ENCODE results near the gene PLXNC1. TPM values are rescaled to one million over a fixed set of nuclear protein-coding genes. Genes with fewer than 3 reads are reported as not detected.

Gene PLXNC1
- polyA plus RNA-seq, 1 of the 3 experiments (the other 2 are of a cell fraction): 0.23 TPM

- ChIA-PET POLR2A (no interaction called here), CTCF (interaction anchor here (0.9 to 4.0 kb wide), 7 partner anchors 9 to 649 kb away, joined by 3 to 19 read pairs (median 4); no protein-coding TSS in a partner anchor)
- H3K9me3 ChIP-seq: no peaks in the 10 kb centered on the region
- TF ChIP-seq SIN3A (IDR thresholded peaks at IDR 0.05; ENCODE audit: borderline replicate concordance, low read depth, low read length) (no peak), FOXJ3 (CRISPR knock-in tag; IDR thresholded peaks at IDR 0.05) (no peak), RFX5 (IDR thresholded peaks at IDR 0.05; ENCODE audit: low read length) (no peak)
- no peak overlapping the region for H3K4me2 ChIP-seq
- no peak overlapping the region for H3K9ac ChIP-seq
- no peak overlapping the region for H2AFZ ChIP-seq (ENCODE audit: low read depth)
- 81% methylated on average over 8 of the region's 8 CpGs for WGBS (ENCODE audit: low lambda C conversion rate)
- H3K79me2 ChIP-seq (ENCODE audit: insufficient read depth): no peaks in the 10 kb centered on the region
- no peak for DNase-seq
- no peak overlapping the region for H3K27ac ChIP-seq (ENCODE audit: low read depth in 2 of 2, low read length in 1 of 2)
- peaks cover 58% of the 10 kb centered on the region for H3K27me3 ChIP-seq (ENCODE audit: insufficient read depth)
- H3K4me1 ChIP-seq (ENCODE audit: control insufficient read depth in 1 of 2, insufficient read depth in 2 of 2, low read depth in 1 of 2, low read length in 1 of 2): peaks cover 0 to 11% of the 10 kb centered on the region in 2 experiments; a peak in 1 of 4 replicates
- H3F3A ChIP-seq (replicated peaks; ENCODE audit: insufficient read depth): no peaks in the 10 kb centered on the region
- no peak overlapping the region for H3K4me3 ChIP-seq (ENCODE audit: low read depth in 2 of 2, low read length in 1 of 2)
- no peaks in the 10 kb centered on the region for H3K9me2 ChIP-seq
- H4K20me1 ChIP-seq (ENCODE audit: insufficient read depth): no peaks in the 10 kb centered on the region
- H3K36me3 ChIP-seq (replicated peaks in 1 of 2; ENCODE audit: control insufficient read depth in 1 of 2, insufficient read depth in 2 of 2, low read length in 1 of 2): no peaks in the 10 kb centered on the region
Observed at GRCh38 chr12:94151582-94151981, 3.2 kb downstream of the PLXNC1 start.

- whole genome bisulfite sequencing (ENCODE audit: low lambda C conversion rate): 43% methylated on average over 5 of the region's 5 CpGs
- H3K4me2 ChIP-seq: no peak overlapping the region
- CTCF ChIA-PET: interaction anchor here (0.9 to 1.8 kb wide), 6 partner anchors 8 to 650 kb away, joined by 3 to 5 read pairs (median 4); no protein-coding TSS in a partner anchor
Observed at GRCh38 chr12:94152292-94153078, 4.1 kb downstream of the PLXNC1 start.

More at GRCh38 chr12:94152292-94153078, 4.1 kb downstream of the PLXNC1 start:
- Histone ChIP-seq H3K36me3 (replicated peaks in 1 of 2; ENCODE audit: control insufficient read depth in 1 of 2, insufficient read depth in 2 of 2, low read length in 1 of 2) (no peaks in the 10 kb centered on the region), H3K4me3 (ENCODE audit: low read depth in 2 of 2, low read length in 1 of 2) (no peak overlapping the region), H3F3A (replicated peaks; ENCODE audit: insufficient read depth) (no peaks in the 10 kb centered on the region), H3K27me3 (ENCODE audit: insufficient read depth) (peaks cover 49% of the 10 kb centered on the region), H3K9me3 (no peaks in the 10 kb centered on the region), H3K4me1 (ENCODE audit: control insufficient read depth in 1 of 2, insufficient read depth in 2 of 2, low read depth in 1 of 2, low read length in 1 of 2) (peaks cover 0 to 11% of the 10 kb centered on the region in 2 experiments; a peak in 1 of 4 replicates), H4K20me1 (ENCODE audit: insufficient read depth) (no peaks in the 10 kb centered on the region), H3K9ac (no peak overlapping the region), H3K9me2 (no peaks in the 10 kb centered on the region), H3K79me2 (ENCODE audit: insufficient read depth) (no peaks in the 10 kb centered on the region), H3K27ac (ENCODE audit: low read depth in 2 of 2, low read length in 1 of 2) (no peak overlapping the region), H2AFZ (ENCODE audit: low read depth) (no peak overlapping the region)
- POLR2A ChIA-PET: no interaction called here
- no peak for DNase-seq
- TF ChIP-seq REST (IDR thresholded peaks at IDR 0.05; ENCODE audit: low read depth, low read length): no peak
- TF ChIP-seq NFIC (IDR thresholded peaks at IDR 0.05; ENCODE audit: borderline replicate concordance): no peak
- no peak for TF ChIP-seq MAX (IDR thresholded peaks at IDR 0.05; ENCODE audit: low read depth)
- TF ChIP-seq YY1 (IDR thresholded peaks at IDR 0.05; ENCODE audit: low read depth): no peak
- TF ChIP-seq TAF1 (IDR thresholded peaks at IDR 0.05; ENCODE audit: borderline replicate concordance, low read depth, low read length): no peak
- TF ChIP-seq CHD2 (IDR thresholded peaks at IDR 0.05; ENCODE audit: low read length, partially characterized antibody): no peak
- TF ChIP-seq USF1 (IDR thresholded peaks at IDR 0.05; ENCODE audit: borderline replicate concordance, low read depth): no peak
- no peak for TF ChIP-seq SMC3 (IDR thresholded peaks at IDR 0.05; ENCODE audit: low read depth, low read length)
- no peak for TF ChIP-seq SIN3A (IDR thresholded peaks at IDR 0.05; ENCODE audit: borderline replicate concordance, low read depth, low read length)
- TF ChIP-seq USF2 (IDR thresholded peaks at IDR 0.05; ENCODE audit: borderline replicate concordance, low read depth, low read length): no peak
- no peak for TF ChIP-seq JUND (IDR thresholded peaks at IDR 0.05)
- TF ChIP-seq TCF12 (IDR thresholded peaks at IDR 0.05): no peak

Measured in SK-N-SH (cell line).